ENCODE measurements around the gene BLOC1S1.

DNA sequence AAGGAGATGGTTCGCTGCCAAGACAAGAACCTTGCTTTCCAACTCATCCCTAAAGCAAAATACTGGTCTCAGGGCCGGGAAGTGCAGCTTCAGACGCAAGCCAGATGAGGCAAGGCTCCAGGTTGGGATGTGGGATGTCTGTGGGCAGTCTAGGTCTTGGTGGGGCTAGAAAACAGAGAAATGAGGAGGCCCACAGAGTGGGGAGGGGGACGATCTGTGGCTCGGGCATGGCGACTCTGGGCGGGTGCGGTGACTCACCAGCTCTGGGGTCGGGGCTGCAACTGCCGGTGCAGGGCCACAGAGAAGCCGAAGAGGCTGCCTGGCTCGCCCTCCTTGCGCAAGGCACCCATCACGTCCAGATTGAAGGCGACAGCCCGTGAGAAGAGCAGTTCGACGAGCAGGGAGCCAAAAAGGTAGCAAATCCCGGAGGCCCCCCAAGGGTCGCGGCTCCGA, 8.6 kb upstream of the BLOC1S1 start:
- TF ChIP-seq, protein P1, sequence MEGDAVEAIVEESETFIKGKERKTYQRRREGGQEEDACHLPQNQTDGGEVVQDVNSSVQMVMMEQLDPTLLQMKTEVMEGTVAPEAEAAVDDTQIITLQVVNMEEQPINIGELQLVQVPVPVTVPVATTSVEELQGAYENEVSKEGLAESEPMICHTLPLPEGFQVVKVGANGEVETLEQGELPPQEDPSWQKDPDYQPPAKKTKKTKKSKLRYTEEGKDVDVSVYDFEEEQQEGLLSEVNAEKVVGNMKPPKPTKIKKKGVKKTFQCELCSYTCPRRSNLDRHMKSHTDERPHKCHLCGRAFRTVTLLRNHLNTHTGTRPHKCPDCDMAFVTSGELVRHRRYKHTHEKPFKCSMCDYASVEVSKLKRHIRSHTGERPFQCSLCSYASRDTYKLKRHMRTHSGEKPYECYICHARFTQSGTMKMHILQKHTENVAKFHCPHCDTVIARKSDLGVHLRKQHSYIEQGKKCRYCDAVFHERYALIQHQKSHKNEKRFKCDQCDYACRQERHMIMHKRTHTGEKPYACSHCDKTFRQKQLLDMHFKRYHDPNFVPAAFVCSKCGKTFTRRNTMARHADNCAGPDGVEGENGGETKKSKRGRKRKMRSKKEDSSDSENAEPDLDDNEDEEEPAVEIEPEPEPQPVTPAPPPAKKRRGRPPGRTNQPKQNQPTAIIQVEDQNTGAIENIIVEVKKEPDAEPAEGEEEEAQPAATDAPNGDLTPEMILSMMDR (optimal IDR thresholded peaks at IDR 0.05 in 1 of 3, IDR thresholded peaks at IDR 0.05 in 1 of 3, conservative IDR thresholded peaks at IDR 0.05 in 1 of 3; ENCODE audit: extremely low read depth in 1 of 3, insufficient read depth in 2 of 3, low read length in 3 of 3), result no peak
- peak; percentile 40 for TF ChIP-seq EZH2 (IDR thresholded peaks at IDR 0.05; ENCODE audit: low read length)

All from keratinocyte (primary cell).